RPMI7951 (cell line): Measurements from ENCODE around the gene CAPNS1. TPM values are rescaled to one million over a fixed set of nuclear protein-coding genes. Genes with fewer than 3 reads are reported as not detected.
A peak's percentile ranks its signal among the peaks of the same experiment; 100 is the strongest.

ENCODE experiments used
- DNase-seq: peaks from one replicate; pipeline ENCODE4 v3.0.0-alpha.2; 2012; ENCODE audit warnings: low read depth
- total RNA-seq: library from RNA; depleted of rRNA; stranded (reverse); fragments of >200 nt; shearing (Covaris generic); gene quantifications from 2 replicates; pipeline ENCODE4 v1.2.3, GENCODE V29; 2014; rRNA removed

CAPNS1 gene
- 526 and 543 TPM in 2 replicates for total RNA-seq

GRCh38 chr19:36139473-36140303 lies at the start of gene CAPNS1:
CAPNS1 (plus strand) TSS chr19:36140066; CDS start chr19:36141012, 946 bp downstream.
- DNase-seq: peak; percentile 96

DNA sequence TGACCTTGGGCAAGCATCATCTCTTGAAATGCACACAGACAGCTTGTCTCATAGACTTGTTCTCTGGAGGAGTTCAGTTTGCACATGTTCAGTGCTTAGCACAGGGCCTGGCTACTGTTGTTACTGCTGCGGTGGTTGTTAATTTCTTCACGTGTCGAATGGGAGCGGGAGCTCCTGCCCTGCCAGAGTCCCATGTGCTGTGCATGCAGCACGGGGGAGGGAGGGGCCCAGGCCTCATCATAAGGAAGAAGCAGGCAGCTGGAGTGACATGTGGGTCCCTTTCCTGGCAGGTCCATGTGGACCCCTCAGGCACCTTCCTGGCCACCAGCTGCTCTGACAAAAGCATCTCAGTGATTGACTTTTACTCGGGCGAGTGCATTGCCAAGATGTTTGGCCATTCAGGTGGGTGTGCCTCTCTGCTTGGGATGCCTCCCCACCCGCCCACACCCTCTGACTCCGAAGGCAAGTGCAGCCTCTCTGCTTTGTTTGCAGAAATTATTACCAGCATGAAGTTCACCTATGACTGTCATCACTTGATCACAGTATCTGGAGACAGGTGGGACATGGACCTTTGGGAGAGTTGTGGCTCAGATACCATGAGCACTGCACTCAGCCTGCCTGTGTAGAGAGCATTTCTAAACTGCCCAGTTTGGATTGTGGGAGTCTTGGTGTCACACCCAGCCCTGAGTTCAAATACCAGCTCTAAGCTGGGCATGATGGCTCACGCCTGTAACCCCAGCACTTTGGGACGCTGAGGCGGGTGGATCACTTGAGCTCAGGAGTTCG lies 48.8 kb upstream of the CAPNS1 start:
- no peak for DNase-seq

GRCh38 chr19:36092566-36092965 lies 47.3 kb upstream of the CAPNS1 start:
- no peak for DNase-seq

GRCh38 chr19:36093146-36093662 lies 46.7 kb upstream of the CAPNS1 start:
- no peak for DNase-seq

DNA sequence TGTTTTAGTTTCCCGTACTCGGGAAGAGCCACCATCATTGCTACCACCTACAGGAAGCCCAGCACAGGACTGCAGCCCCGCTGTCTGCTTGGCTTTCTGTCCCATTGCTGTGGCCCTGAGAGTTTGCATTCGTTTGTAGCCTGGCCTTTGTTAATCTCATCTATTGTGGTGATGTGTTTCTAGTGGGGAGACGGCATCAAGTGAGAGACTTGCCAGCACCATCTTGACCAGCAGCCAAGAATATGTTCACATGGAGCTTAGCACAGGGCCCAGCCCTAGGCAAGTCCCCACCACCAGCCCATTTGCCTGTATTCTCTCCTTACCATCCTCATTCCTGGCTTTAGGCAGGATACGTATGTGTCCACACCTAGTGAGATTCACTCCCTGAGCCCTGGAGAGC lies 46.2 kb upstream of the CAPNS1 start:
- DNase-seq: no peak

DNA sequence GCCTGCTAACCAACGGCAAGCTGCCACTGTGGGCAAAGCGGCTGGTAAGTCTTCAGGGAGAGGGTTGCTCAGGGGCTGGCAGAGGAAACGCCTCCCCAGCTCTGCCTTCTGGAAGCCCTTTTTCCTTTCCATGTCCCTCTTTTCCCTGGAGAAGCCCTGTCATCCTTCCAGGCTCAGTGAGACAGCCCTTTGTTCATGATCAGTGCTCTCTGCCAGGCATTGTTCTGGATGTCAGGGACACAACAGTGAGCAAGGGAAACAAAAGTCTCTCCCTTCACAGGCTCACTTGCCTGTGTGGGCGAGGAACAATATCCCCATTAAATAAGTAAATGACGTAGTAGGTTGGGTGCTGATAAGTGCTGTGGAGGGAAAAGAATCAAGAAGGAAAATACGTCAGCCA lies 42.8 kb upstream of the CAPNS1 start:
- DNase-seq: no peak

DNA sequence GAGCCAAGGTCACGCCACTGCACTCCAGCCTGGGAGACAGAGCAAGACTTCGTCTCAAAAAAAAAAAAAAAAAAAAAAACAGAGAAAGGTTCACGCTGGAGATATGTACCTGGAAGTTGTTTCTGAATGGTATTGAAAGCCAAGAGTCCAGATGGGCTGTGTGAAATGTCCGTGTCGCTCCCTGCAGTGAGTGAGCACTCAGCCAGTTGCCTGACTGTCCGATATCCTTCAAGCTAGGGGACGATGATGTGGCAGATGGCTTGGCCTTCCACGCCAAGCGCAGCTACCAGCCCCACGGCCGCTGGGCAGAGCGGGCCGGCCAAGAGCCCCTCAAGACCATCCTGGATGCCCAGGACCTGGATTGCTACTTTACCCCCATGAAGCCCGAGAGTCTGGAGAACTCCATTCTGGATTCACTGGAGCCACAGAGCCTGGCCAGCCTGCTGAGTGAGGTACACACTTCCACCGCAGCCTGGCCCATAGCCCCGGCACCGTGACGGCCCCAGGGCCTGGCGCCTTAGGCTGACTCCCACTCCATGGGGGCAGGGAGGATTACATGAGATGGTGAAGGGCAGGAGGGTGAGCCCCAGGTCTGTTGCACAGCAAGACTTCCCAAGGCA lies 40.6 kb upstream of the CAPNS1 start:
- no peak for DNase-seq

DNA sequence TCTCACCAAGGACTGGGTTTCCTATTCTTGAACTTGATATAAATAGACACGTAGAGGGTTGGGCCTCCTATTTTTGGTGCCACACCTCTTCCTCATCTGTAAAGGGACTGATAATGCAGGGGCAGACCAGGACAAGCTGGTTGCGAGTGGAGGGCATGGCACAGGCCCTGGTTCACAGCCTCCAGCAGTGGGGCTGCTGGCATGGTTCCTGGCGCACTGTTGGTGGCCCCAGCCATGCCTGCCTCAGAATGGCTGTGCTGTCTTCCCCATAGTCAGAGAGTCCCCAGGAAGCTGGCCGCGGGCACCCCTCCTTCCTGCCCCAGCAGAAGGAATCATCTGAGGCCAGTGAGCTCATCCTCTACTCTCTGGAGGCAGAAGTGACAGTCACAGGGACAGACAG lies 39.4 kb upstream of the CAPNS1 start:
- DNase-seq: no peak

DNA sequence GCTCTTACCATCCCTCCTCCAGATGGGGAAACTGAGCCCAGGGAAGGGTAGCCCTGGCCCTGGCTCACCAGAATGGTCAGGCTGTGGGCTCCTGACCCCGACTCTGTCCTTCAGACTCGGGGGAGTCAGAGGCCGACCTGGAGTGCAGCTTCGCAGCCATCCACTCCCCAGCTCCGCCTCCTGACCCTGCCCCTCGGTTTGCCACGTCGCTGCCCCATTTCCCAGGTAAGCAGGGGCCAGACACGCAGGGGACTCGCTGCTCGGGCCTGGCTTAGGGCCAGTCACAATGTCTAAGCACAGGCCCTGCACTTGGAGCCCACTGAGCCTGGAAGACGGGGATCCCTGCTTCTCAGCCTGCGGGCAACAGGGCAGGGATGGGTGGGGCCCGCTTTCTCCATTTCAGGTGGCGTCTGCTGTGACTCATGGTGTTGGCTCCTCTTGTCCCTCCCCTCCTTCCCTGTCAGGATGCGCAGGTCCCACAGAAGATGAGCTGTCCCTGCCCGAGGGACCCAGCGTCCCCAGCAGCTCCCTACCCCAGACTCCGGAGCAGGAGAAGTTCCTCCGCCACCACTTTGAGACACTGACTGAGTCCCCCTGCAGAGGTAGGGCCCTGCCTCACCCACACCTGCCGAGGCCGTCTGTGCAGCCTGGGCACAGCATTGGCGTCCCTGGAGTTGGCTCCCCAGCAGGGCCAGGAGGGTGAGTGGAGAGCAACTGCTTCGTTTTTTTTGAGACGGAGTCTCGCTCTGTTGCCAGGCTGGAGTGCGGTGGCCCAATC lies 38.1 kb upstream of the CAPNS1 start:
- no peak for DNase-seq

GRCh38 chr19:36103040-36103626 lies 36.7 kb upstream of the CAPNS1 start:
- DNase-seq: no peak

DNA sequence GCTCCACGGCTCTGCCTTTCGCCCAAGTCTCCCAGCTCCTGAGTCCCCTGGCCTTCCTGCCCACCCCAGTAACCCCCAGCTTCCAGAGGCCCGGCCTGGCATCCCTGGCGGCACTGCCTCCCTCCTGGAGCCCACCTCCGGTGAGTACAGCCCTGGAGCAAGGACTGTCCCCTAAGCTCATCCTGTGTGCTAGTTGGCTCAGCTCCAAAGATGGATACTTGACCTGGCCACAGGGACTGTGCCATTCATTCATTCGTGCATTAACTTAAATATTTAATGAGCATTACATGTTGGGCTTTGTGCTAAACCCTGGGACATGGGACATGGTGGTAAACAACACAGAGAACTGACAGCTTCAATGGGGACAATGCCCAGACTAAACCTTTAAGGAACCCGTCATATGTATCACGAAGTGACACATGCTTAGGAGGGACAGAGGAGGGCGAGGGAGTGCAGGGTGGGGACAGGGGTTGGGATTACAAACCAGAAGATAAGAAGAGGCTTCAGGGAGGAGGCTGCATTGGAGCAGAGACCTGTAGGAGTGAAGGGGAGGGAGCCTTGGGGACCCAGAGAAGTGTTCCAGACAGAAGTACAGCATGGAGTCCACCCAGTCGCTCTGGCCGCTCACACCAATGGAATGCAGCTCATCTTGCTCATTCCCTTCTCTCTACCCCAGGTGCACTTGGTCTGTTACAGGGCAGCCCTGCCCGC lies 35.9 kb upstream of the CAPNS1 start:
- no peak for DNase-seq

DNA sequence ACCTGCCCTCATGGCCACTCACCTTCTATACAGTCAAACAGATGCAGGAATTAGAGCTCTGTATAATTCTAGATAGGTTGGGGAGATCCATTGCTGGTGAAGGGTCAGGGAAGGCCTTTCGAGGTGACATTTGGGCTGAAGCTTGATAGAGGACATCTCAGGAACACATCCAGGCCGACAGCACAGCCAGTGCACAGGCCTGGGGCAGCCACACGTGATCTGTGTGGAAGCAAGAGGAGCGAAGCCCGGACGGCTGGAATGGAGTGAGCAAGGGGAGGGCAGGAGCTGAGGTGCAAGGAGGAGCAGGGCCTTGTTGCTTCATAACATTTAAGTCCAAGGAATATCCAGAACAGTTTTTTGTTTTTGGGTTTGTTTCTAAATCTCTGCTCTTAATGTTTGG lies 33.4 kb upstream of the CAPNS1 start:
- no peak for DNase-seq

DNA sequence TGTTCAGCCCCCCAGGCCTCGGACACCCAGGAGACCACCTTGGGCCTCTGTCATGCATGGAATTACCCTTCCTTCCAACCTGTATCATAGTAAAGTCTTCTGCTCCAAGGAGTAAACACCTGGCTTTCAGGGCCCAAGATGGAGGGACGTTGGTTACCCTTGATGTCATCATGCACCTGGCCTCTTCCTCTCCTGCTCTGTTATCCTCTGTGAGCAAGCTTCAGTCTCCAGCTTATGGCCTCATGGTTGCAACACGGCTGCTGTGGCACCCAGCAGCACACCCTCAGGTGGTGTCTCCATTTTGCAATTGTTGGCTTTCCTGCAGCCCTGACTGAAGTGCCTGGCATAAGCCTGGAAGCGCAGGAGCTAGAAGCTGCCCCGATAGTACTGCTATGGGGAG lies 32.9 kb upstream of the CAPNS1 start:
- no peak for DNase-seq

- no peak for DNase-seq
Measured at GRCh38 chr19:36108684-36109083, 31.2 kb upstream of the CAPNS1 start.

DNA sequence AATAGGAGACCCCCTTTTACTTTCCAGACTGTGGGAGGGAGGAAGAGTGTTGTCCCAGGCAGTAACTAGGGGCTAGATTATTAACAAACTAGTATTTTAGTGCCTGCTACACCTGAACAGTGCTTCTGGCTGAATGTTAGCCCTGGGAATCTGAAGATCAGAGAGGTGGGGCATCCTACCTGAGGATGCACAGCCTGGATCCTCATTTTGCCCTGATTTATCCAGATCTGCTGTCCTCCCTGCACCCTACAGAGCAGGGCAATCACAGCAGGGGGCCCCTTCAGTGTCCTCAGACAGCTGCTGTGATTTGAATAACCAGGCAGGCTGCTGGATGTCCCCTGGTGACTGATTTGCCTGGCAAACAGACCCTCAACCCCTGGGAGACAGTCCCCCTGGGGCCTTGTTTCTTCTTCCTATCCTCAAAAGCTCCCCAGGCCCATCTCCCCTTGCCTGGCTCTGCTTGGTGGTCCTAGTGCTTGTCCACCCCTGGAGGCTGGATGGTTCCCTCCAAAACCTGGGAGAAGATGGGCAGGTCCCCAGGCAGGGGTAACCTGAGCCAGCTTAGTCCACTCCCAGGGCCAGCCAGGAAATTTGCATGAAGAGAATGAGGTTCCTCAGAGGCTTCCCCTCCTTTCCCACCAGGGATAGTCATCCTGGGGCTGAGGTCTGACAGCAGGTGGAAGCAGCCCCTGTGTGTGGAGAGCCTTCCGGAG lies 29.2 kb upstream of the CAPNS1 start, which contains the start of gene OVOL3:
OVOL3 (plus strand) TSS at position 657 of the 713 bp plus-strand sequence. CDS start 60 bp downstream, outside the sequence.
- DNase-seq: no peak

DNA sequence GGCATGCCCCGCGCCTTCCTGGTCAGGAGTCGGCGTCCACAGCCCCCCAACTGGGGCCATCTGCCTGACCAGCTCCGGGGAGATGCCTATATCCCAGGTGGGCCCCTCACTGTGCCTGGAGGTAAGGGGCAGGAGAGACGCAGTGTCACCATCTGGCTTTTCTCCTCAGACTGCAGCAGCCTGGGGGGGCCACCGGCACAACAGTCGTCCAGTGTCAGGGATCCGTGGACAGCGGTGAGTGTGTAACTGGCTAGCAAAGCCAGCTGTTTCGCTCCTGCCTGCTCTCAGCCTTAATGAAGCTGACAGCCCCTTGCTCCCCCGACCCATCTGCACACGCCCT lies 28.7 kb upstream of the CAPNS1 start:
- DNase-seq: no peak

DNA sequence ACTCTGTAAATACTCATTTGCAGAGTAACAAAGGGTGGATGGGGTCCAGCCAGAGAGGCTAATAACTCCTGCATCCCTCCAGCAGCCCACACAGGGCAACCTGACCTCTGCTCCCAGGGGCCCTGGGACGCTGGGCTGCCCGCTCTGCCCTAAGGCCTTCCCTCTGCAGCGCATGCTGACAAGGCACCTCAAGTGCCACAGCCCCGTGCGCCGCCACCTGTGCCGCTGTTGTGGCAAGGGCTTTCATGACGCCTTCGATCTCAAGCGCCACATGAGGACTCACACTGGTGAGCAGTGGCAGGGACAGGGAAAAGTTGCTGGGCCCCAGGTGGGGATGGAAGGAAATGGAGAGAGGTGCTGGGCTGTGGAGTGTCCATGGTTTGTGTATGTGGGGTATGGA lies 27.2 kb upstream of the CAPNS1 start:
- DNase-seq: no peak

DNA sequence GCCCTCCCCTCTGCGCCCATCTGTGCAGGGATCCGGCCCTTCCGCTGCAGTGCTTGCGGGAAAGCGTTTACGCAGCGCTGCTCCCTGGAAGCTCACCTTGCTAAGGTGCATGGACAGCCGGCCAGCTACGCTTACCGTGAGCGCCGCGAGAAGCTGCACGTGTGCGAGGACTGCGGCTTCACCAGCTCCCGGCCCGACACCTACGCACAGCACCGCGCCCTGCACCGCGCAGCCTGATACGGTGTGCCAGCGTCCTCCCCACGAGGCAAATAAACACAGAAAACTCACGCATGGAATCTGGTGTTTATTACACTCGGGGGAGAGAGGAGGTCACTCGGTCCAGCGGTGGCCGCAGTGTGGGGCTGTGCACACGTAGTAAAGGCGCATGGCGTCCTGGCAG lies 26.4 kb upstream of the CAPNS1 start:
- DNase-seq: no peak

GRCh38 chr19:36113894-36114720 lies 25.8 kb upstream of the CAPNS1 start:
- peak; percentile 44 for DNase-seq
